HG03565 (cell line): ENCODE measurements around the gene OLIG2.

Experiments used
- ATAC-seq: cut with Tn5 transposase; IDR thresholded peaks from one replicate; pipeline ENCODE4 v1.9.1; 2021; ENCODE audit warnings: mild to moderate bottlenecking, moderate library complexity; ENCODE audit not compliant: unreplicated experiment

OLIG2 gene

GRCh38 chr21:33063907-33064622 lies 38.3 kb downstream of the OLIG2 start:
- no peak for ATAC-seq

GRCh38 chr21:33064623-33065390 lies 39.1 kb downstream of the OLIG2 start:
- no peak for ATAC-seq

GRCh38 chr21:33067043-33067442 lies 41.3 kb downstream of the OLIG2 start:
- ATAC-seq = no peak

- no peak for ATAC-seq
These were observed 41.7 kb downstream of the OLIG2 start for GRCh38 chr21:33067457-33067856.

GRCh38 chr21:33069243-33069642 lies 43.5 kb downstream of the OLIG2 start:
- ATAC-seq = no peak

GRCh38 chr21:33069645-33069993 lies 43.9 kb downstream of the OLIG2 start:
- no peak for ATAC-seq

GRCh38 chr21:33069994-33070743 lies 44.4 kb downstream of the OLIG2 start, which contains the start of gene OLIG1:
Gene OLIG1, plus strand, starts transcription at chr21:33070141. Its CDS starts 106 bp downstream, at chr21:33070247.
- no peak for ATAC-seq

GRCh38 chr21:33070744-33070997 lies 44.9 kb downstream of the OLIG2 start:
- ATAC-seq = no peak

- ATAC-seq = no peak
These were observed 45.4 kb downstream of the OLIG2 start for GRCh38 chr21:33070998-33071769.

- ATAC-seq = no peak
These were observed 46.1 kb downstream of the OLIG2 start for GRCh38 chr21:33071770-33072306.

GRCh38 chr21:33073636-33074035 lies 47.9 kb downstream of the OLIG2 start:
- ATAC-seq = no peak

- no peak for ATAC-seq
These were observed 49.4 kb downstream of the OLIG2 start for GRCh38 chr21:33075128-33075527.

- no peak for ATAC-seq
These were observed 50.0 kb downstream of the OLIG2 start for GRCh38 chr21:33075596-33076195.

GRCh38 chr21:33076600-33077329 lies 51.0 kb downstream of the OLIG2 start:
- ATAC-seq = no peak
